K562 (cell line): ENCODE results near the gene BIN1. TPM values are rescaled to one million over a fixed set of nuclear protein-coding genes. Genes with fewer than 3 reads are reported as not detected.

ENCODE experiments used
- ATAC-seq: fragments of 200-7000 bp; cut with Tn5 transposase; 3 replicates; pipeline ENCODE4 v1.9.1; 2020; ENCODE audit warnings: moderate library complexity
- BruUV-seq: library from RNA; stranded (reverse); fragments of 400-500 nt; replicated peaks from 2 replicates; lab custom pipeline; 2021; lab: Mats Ljungman, UMichigan
- CTCF ChIA-PET: fragments of 300-600 bp; formaldehyde crosslinking; extraction: SDS; loops from one replicate; lab custom pipeline; 2021; ENCODE audit warnings: low intra/inter-chr PET ratio; lab: Yijun Ruan, JAX
- POLR2A ChIA-PET: fragments of 300-600, 350-650 bp; sonication (Branson Sonifier 250); formaldehyde crosslinking; extraction: SDS; loops from one replicate; lab custom pipeline; 2021; ENCODE audit warnings: antibody characterized with exemption, inconsistent platforms; lab: Yijun Ruan, JAX
- DNase-seq, 4 experiments: peaks; one replicate each; pipeline versions ENCODE4 v3.0.0 to v3.0.0-alpha.2; 2011 to 2018; ENCODE audit warnings: low spot score in 3 of 4, mixed read lengths in 3 of 4; ENCODE audit errors: extremely low read depth in 1 of 4
- FAIRE-seq: peaks from 2 replicates; lab custom pipeline; 2011; peaks lifted over from hg19 to GRCh38; lab: Jason Lieb, UNC
- H2AFZ ChIP-seq: 2 replicates; pipeline ENCODE4 v1.6.0; 2011; ENCODE audit warnings: low read depth, low read length, control low read depth, inconsistent platforms
- H3K27ac ChIP-seq: fragments of 200-600 bp; 3 replicates; pipeline ENCODE4 v1.8.0; 2011; ENCODE audit warnings: low read depth, mild to moderate bottlenecking, control low read depth, inconsistent platforms, low read length, moderate library complexity, mixed read lengths; ENCODE audit errors: extremely low read depth
- H3K27me3 ChIP-seq, 2 experiments: fragments of 300-600 bp in 1 of 2; 2 replicates in 1 of 2; 3 replicates in 1 of 2; pipeline versions ENCODE4 v1.6.0 to v1.8.0; 2011; ENCODE audit warnings: inconsistent platforms in 2 of 2, low read length in 2 of 2, mild to moderate bottlenecking in 1 of 2, mixed read lengths in 1 of 2, moderate library complexity in 1 of 2; ENCODE audit not compliant: control insufficient read depth in 2 of 2, insufficient read depth in 2 of 2
- H3K36me3 ChIP-seq: fragments of 300-600 bp; 3 replicates; pipeline ENCODE4 v1.8.0; 2011; ENCODE audit warnings: mild to moderate bottlenecking, low read length, inconsistent platforms; ENCODE audit not compliant: control insufficient read depth, insufficient read depth
- H3K4me1 ChIP-seq, 2 experiments: fragments of 200-600 bp in 1 of 2; replicated peaks in 1 of 2; 2 replicates in 1 of 2; 3 replicates in 1 of 2; pipeline versions ENCODE4 v1.5.1 to v1.8.0; 2011; ENCODE audit warnings: inconsistent platforms in 2 of 2, low read length in 2 of 2, mild to moderate bottlenecking in 1 of 2, mixed read lengths in 1 of 2, moderate library complexity in 1 of 2; ENCODE audit not compliant: control insufficient read depth in 2 of 2, insufficient read depth in 2 of 2
- H3K4me2 ChIP-seq: 2 replicates; pipeline ENCODE4 v1.6.1; 2011; ENCODE audit warnings: low read length, control low read depth, inconsistent platforms, mixed read lengths; ENCODE audit not compliant: insufficient read depth
- H3K4me3 ChIP-seq: fragments of 200-600 bp; sonication (generic), shearing (Covaris generic); 2 replicates; pipeline ENCODE4 v1.5.1; 2016; ENCODE audit warnings: control low read depth, inconsistent platforms
- H3K79me2 ChIP-seq: fragments of 200-600 bp; 3 replicates; pipeline ENCODE4 v1.8.0; 2011; ENCODE audit warnings: low read length, inconsistent platforms; ENCODE audit not compliant: control insufficient read depth, insufficient read depth
- H3K9ac ChIP-seq, 2 experiments: 2 replicates each; pipeline versions ENCODE4 v1.6.0 to v1.6.1; 2011; ENCODE audit warnings: low read depth in 2 of 2, low read length in 2 of 2, control low read depth in 1 of 2, inconsistent platforms in 1 of 2, mild to moderate bottlenecking in 1 of 2, mixed read lengths in 1 of 2; ENCODE audit not compliant: insufficient read depth in 1 of 2
- H3K9me1 ChIP-seq: one replicate; pipeline ENCODE4 v1.6.0; 2011; ENCODE audit warnings: inconsistent platforms, mild to moderate bottlenecking, low read length, moderate library complexity; ENCODE audit not compliant: control insufficient read depth, insufficient read depth
- H3K9me3 ChIP-seq: replicated peaks from 2 replicates; pipeline ENCODE4 v1.5.1; 2011; ENCODE audit warnings: low read depth, low read length, inconsistent platforms; ENCODE audit not compliant: control insufficient read depth, insufficient read depth
- H4K20me1 ChIP-seq: replicated peaks from 2 replicates; pipeline ENCODE4 v1.6.1; 2011; ENCODE audit warnings: low read length, inconsistent platforms, mixed read lengths; ENCODE audit not compliant: control insufficient read depth, insufficient read depth
- ERF ChIP-seq: fragments of 450-650 bp; formaldehyde crosslinking; IDR thresholded peaks from 2 replicates; pipeline ENCODE4 v1.4.0; 2020; ENCODE audit warnings: mild to moderate bottlenecking, mixed read lengths
- NFYB ChIP-seq: IDR thresholded peaks from 2 replicates; pipeline ENCODE4 v1.6.1; 2011; ENCODE audit warnings: mild to moderate bottlenecking, moderate library complexity; ENCODE audit not compliant: insufficient read length; ENCODE audit errors: extremely low read depth
- PRPF4 ChIP-seq: fragments of 200-400 bp; formaldehyde crosslinking; IDR thresholded peaks from one replicate; pipeline ENCODE4 v1.6.1; 2017; ENCODE audit warnings: low read length, low read depth, mild to moderate bottlenecking; ENCODE audit not compliant: insufficient read depth, poor library complexity, severe bottlenecking
- SNRNP70 ChIP-seq: fragments of 200-400 bp; formaldehyde crosslinking; optimal IDR thresholded peaks from 2 replicates; pipeline ENCODE3; 2017; ENCODE audit warnings: low read depth, low read length
- WGBS: fragments of 100-300 bp; shearing (Covaris generic); methylation state at CpG from one replicate; pipeline ENCODE4 v1.1.6; 2016; ENCODE audit warnings: low coverage, mixed read lengths; ENCODE audit not compliant: insufficient coverage; ENCODE audit errors: missing lambda C conversion rate; 5-methylcytosine and 5-hydroxymethylcytosine counted together
- in situ Hi-C: fragments of 300-500 bp; cut with MboI; formaldehyde crosslinking; loops from 4 replicates; pipeline ENCODE4 v1.15.0; 2018; ENCODE audit warnings: inconsistent platforms, mixed read lengths
- intact Hi-C: fragments of 100-400 bp; cut with micrococcal nuclease; formaldehyde crosslinking; loops from 2 replicates; pipeline ENCODE4 v1.14.2; 2022
- polyA plus RNA-seq, 8 experiments: library from polyadenylated mRNA; depleted of rRNA in 4 of 8; stranded (reverse) in 5 of 8; unstranded in 3 of 8; fragments of >200 nt; fragmentation: Nextera tagmentation in 2 of 8; fragmentation: Illumina TruSeq in 1 of 8; extraction: Ambion mirVana in 2 of 8; extraction: Trizol in 1 of 8; gene quantifications; 2 replicates each; pipeline versions ENCODE4 v1.2.1 to v1.2.3, GENCODE V29; 2011 to 2014; ENCODE audit warnings: inconsistent platforms in 1 of 8, missing spikeins in 1 of 8
- total RNA-seq, 7 experiments: library from RNA; depleted of rRNA in 6 of 7; stranded (reverse); fragments of >200 nt in 6 of 7; fragmentation: Illumina TruSeq in 2 of 7; extraction: Trizol in 2 of 7; gene quantifications; 2 replicates each; pipeline versions ENCODE4 v1.2.1 to v1.2.3, GENCODE V29; 2011 to 2021; ENCODE audit warnings: low replicate concordance in 1 of 7
- TF ChIP-seq, protein P1 (sequence below): fragments of 450-650 bp; IDR thresholded peaks from 2 replicates; pipeline ENCODE4 v1.6.1; 2016
- TF ChIP-seq, protein P2 (sequence below), 2 experiments: fragments of 450-650 bp in 1 of 2; sonication (generic) in 1 of 2; formaldehyde crosslinking in 1 of 2; IDR thresholded peaks in 1 of 2; conservative IDR thresholded peaks in 1 of 2; 2 replicates each; pipeline versions ENCODE4 v1.6.1 to v1.8.1; 2016 to 2023; ENCODE audit warnings: mild to moderate bottlenecking in 2 of 2, moderate library complexity in 2 of 2, inconsistent platforms in 1 of 2, missing genetic modification reagents in 1 of 2

Gene BIN1
- total and polyA plus RNA-seq, 9 of the 15 experiments (the other 6 are each of a cell fraction or from before 2014, with no cell fraction given): 0.04 to 2.8 (median 0.79) TPM; not detected in 1

- in situ Hi-C loops: no loop called here
- no peak overlapping the region for H2AFZ ChIP-seq
- no peak for ATAC-seq
- H3K9me1 ChIP-seq: no peaks in the 10 kb centered on the region
- no peak overlapping the region for H3K9ac ChIP-seq
- no peak overlapping the region for H3K4me3 ChIP-seq
- H3K27me3 ChIP-seq: peaks cover 3 to 78% of the 10 kb centered on the region in 2 experiments
- peaks cover 0 to 4% of the 10 kb centered on the region in 2 experiments; a peak in 1 of 5 replicates for H3K4me1 ChIP-seq
- no peaks in the 10 kb centered on the region for H3K79me2 ChIP-seq
- H3K36me3 ChIP-seq: no peaks in the 10 kb centered on the region
- no peak overlapping the region for H3K4me2 ChIP-seq
- no peak overlapping the region for H3K27ac ChIP-seq
- H3K9me3 ChIP-seq: 0 out of 2 replicates have a peak, but pooled peaks cover 2% of the 10 kb centered on the region
- intact Hi-C loops: no loop called here
- CTCF ChIA-PET: no interaction called here
- no peaks in the 10 kb centered on the region for H4K20me1 ChIP-seq
- DNase-seq: no peak
- FAIRE-seq: no peak
- BruUV-seq: no TSS peak
- WGBS: 2% methylated on average over 14 of the region's 15 CpGs
- TF ChIP-seq, protein P1, sequence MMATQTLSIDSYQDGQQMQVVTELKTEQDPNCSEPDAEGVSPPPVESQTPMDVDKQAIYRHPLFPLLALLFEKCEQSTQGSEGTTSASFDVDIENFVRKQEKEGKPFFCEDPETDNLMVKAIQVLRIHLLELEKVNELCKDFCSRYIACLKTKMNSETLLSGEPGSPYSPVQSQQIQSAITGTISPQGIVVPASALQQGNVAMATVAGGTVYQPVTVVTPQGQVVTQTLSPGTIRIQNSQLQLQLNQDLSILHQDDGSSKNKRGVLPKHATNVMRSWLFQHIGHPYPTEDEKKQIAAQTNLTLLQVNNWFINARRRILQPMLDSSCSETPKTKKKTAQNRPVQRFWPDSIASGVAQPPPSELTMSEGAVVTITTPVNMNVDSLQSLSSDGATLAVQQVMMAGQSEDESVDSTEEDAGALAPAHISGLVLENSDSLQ: peak; percentile 59
- no peak for TF ChIP-seq NFYB
- POLR2A ChIA-PET: interaction anchor here (1.6 kb wide), 1 partner anchor 10 kb away, joined by 3 read pairs; no protein-coding TSS in a partner anchor
Measured at GRCh38 chr2:127041259-127041970, 65.5 kb downstream of the BIN1 start.

DNA sequence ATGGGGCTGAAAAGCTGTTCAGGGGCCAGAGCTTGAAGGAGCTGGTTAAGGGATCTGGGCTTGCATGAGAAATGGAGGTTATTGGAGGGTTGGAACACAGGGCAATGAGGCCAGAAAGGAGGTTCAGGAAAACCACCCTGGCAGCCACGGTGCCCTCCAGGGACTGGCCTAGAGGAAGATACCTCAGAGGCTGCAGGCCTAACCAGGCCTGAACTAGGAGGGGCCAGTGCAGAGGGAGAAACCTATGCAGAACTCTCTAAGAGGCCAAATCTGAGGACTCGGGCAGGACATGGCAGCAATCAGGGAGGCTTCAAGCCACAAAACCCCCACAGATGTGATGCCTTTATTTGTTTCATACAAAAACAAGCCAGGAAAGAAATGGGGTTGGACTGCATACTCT lies 66.8 kb downstream of the BIN1 start:
- intact Hi-C loops (no loop called here), in situ Hi-C loops (no loop called here)
- no peaks in the 10 kb centered on the region for H3K36me3 ChIP-seq
- no peak overlapping the region for H2AFZ ChIP-seq
- H4K20me1 ChIP-seq: no peaks in the 10 kb centered on the region
- ATAC-seq (no peak), DNase-seq (no peak), FAIRE-seq (no peak)
- H3K9me3 ChIP-seq: 0 out of 2 replicates have a peak, but pooled peaks cover 2% of the 10 kb centered on the region
- no peak overlapping the region for H3K4me2 ChIP-seq
- WGBS: 6% methylated on average over 2 of the region's 2 CpGs
- no peaks in the 10 kb centered on the region for H3K79me2 ChIP-seq
- no peaks in the 10 kb centered on the region for H3K9me1 ChIP-seq
- H3K27me3 ChIP-seq: peaks cover 5 to 73% of the 10 kb centered on the region in 2 experiments
- H3K4me1 ChIP-seq: peaks cover 0 to 3% of the 10 kb centered on the region in 2 experiments; a peak in 1 of 5 replicates
- BruUV-seq: no TSS peak
- POLR2A ChIA-PET: interaction anchor here (0.8 kb wide), 1 partner anchor 35 kb away, joined by 3 read pairs; no protein-coding TSS in a partner anchor
- no peak overlapping the region for H3K4me3 ChIP-seq
- no peak overlapping the region for H3K27ac ChIP-seq
- CTCF ChIA-PET: no interaction called here
- no peak overlapping the region for H3K9ac ChIP-seq
- no peak for TF ChIP-seq PRPF4
- no peak for TF ChIP-seq ERF (CRISPR knock-in tag)
- TF ChIP-seq SNRNP70: no peak
- TF ChIP-seq, protein P2, sequence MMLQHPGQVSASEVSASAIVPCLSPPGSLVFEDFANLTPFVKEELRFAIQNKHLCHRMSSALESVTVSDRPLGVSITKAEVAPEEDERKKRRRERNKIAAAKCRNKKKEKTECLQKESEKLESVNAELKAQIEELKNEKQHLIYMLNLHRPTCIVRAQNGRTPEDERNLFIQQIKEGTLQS (IDR thresholded peaks at IDR 0.05): no peak
- TF ChIP-seq, protein P2 (CRISPR knock-in tag; conservative IDR thresholded peaks at IDR 0.05): no peak
